HepG2 (cell line): Measurements from ENCODE around the gene ATP9A. TPM values are rescaled to one million over a fixed set of nuclear protein-coding genes. Genes with fewer than 3 reads are reported as not detected.

Source experiments
- CBX5 ChIP-seq: sonication (generic); formaldehyde crosslinking; IDR thresholded peaks from 2 replicates; pipeline ENCODE4 v1.4.0; 2020; ENCODE audit warnings: missing genetic modification reagents, borderline replicate concordance
- FOXK2 ChIP-seq: fragments of 450-650 bp; IDR thresholded peaks from 2 replicates; pipeline ENCODE4 v1.6.1; 2016
- IRF1 ChIP-seq: sonication (generic); formaldehyde crosslinking; IDR thresholded peaks from 2 replicates; pipeline ENCODE4 v1.4.0; 2020; ENCODE audit warnings: low read depth, mild to moderate bottlenecking, missing genetic modification reagents
- NFATC3 ChIP-seq: sonication (generic); formaldehyde crosslinking; IDR thresholded peaks from 2 replicates; pipeline ENCODE4 v1.5.1; 2020; ENCODE audit warnings: mild to moderate bottlenecking, missing genetic modification reagents
- NR1H2 ChIP-seq: sonication (generic); formaldehyde crosslinking; IDR thresholded peaks from 2 replicates; pipeline ENCODE4 v1.8.1; 2022; ENCODE audit warnings: low read depth, missing genetic modification reagents, borderline replicate concordance
- NR2F6 ChIP-seq, 2 experiments: IDR thresholded peaks; 2 replicates each; pipeline ENCODE4 v1.6.1; 2016; ENCODE audit warnings: antibody characterized with exemption in 1 of 2, mild to moderate bottlenecking in 1 of 2
- TCF12 ChIP-seq, 2 experiments: fragments of 450-650 bp in 1 of 2; sonication (generic) in 1 of 2; formaldehyde crosslinking in 1 of 2; IDR thresholded peaks; 2 replicates each; pipeline versions ENCODE4 v1.6.1 to v1.8.0; 2017 to 2022; ENCODE audit warnings: antibody characterized with exemption in 1 of 2, mild to moderate bottlenecking in 1 of 2, missing genetic modification reagents in 1 of 2, moderate library complexity in 1 of 2
- XRCC5 ChIP-seq: fragments of 200-400 bp; formaldehyde crosslinking; optimal IDR thresholded peaks from 2 replicates; pipeline ENCODE3; 2017; ENCODE audit warnings: mild to moderate bottlenecking, low read length
- ZBTB39 ChIP-seq: sonication (generic); formaldehyde crosslinking; IDR thresholded peaks from 2 replicates; pipeline ENCODE4 v1.5.0; 2020; ENCODE audit warnings: missing genetic modification reagents
- ZBTB8A ChIP-seq: sonication (generic); formaldehyde crosslinking; IDR thresholded peaks from 2 replicates; pipeline ENCODE4 v1.4.0; 2020; ENCODE audit warnings: mild to moderate bottlenecking, low read depth, missing genetic modification reagents, borderline replicate concordance
- ZEB1 ChIP-seq: IDR thresholded peaks from 2 replicates; pipeline ENCODE4 v1.6.1; 2012; ENCODE audit warnings: mild to moderate bottlenecking, low read depth, inconsistent platforms; ENCODE audit not compliant: insufficient replicate concordance
- ZNF143 ChIP-seq: sonication (generic); formaldehyde crosslinking; IDR thresholded peaks from 2 replicates; pipeline ENCODE4 v1.4.0; 2020; ENCODE audit warnings: missing genetic modification reagents
- ZNF224 ChIP-seq: sonication (generic); formaldehyde crosslinking; IDR thresholded peaks from 2 replicates; pipeline ENCODE4 v1.5.0; 2020; ENCODE audit warnings: mild to moderate bottlenecking, missing genetic modification reagents
- ZNF276 ChIP-seq: sonication (generic); formaldehyde crosslinking; IDR thresholded peaks from 2 replicates; pipeline ENCODE4 v1.4.0; 2020; ENCODE audit warnings: mild to moderate bottlenecking, low read depth, missing genetic modification reagents
- ZNF382 ChIP-seq: sonication (generic); formaldehyde crosslinking; IDR thresholded peaks from 2 replicates; pipeline ENCODE4 v1.5.0; 2020; ENCODE audit warnings: missing genetic modification reagents, mild to moderate bottlenecking, borderline replicate concordance
- ZNF446 ChIP-seq: sonication (generic); formaldehyde crosslinking; IDR thresholded peaks from 2 replicates; pipeline ENCODE4 v1.5.0; 2020; ENCODE audit warnings: mild to moderate bottlenecking, missing genetic modification reagents
- ZNF660 ChIP-seq: sonication (generic); formaldehyde crosslinking; IDR thresholded peaks from 2 replicates; pipeline ENCODE4 v1.5.1; 2020; ENCODE audit warnings: mild to moderate bottlenecking, low read depth, missing genetic modification reagents, borderline replicate concordance
- polyA plus RNA-seq, 8 experiments: library from polyadenylated mRNA; depleted of rRNA in 3 of 8; stranded (reverse) in 7 of 8; unstranded in 1 of 8; fragments of >200 nt; fragmentation: Illumina TruSeq in 4 of 8; extraction: Trizol in 4 of 8; gene quantifications; 2 replicates each; pipeline versions ENCODE4 v1.2.1 to v1.2.3, GENCODE V29; 2011 to 2016; ENCODE audit warnings: low read depth in 4 of 8, missing spikeins in 1 of 8, mixed read lengths in 1 of 8; ENCODE audit not compliant: insufficient read depth in 1 of 8
- total RNA-seq, 5 experiments: library from RNA; depleted of rRNA; stranded (reverse); fragments of >200 nt; fragmentation: Illumina TruSeq; extraction: Trizol; gene quantifications; 2 replicates each; pipeline ENCODE4 v1.2.3, GENCODE V29; 2016; ENCODE audit warnings: low read depth in 1 of 5
- TF ChIP-seq, protein P1 (sequence below): sonication (generic); formaldehyde crosslinking; IDR thresholded peaks from 2 replicates; pipeline ENCODE4 v1.8.0; 2022; ENCODE audit warnings: mild to moderate bottlenecking, missing genetic modification reagents, moderate library complexity
- TF ChIP-seq, protein P2 (sequence below): sonication (generic); formaldehyde crosslinking; IDR thresholded peaks from 2 replicates; pipeline ENCODE4 v1.4.0; 2020; ENCODE audit warnings: mild to moderate bottlenecking, missing genetic modification reagents
- TF ChIP-seq, protein P3 (sequence below): sonication (generic); formaldehyde crosslinking; IDR thresholded peaks from 2 replicates; pipeline ENCODE4 v1.8.0; 2022; ENCODE audit warnings: missing genetic modification reagents, mild to moderate bottlenecking, inconsistent platforms, borderline replicate concordance

The ATP9A gene
- total and polyA plus RNA-seq, 2 of the 13 experiments (the other 11 are each of a cell fraction or from before 2014, with no cell fraction given): 11.8 to 18.5 TPM

DNA sequence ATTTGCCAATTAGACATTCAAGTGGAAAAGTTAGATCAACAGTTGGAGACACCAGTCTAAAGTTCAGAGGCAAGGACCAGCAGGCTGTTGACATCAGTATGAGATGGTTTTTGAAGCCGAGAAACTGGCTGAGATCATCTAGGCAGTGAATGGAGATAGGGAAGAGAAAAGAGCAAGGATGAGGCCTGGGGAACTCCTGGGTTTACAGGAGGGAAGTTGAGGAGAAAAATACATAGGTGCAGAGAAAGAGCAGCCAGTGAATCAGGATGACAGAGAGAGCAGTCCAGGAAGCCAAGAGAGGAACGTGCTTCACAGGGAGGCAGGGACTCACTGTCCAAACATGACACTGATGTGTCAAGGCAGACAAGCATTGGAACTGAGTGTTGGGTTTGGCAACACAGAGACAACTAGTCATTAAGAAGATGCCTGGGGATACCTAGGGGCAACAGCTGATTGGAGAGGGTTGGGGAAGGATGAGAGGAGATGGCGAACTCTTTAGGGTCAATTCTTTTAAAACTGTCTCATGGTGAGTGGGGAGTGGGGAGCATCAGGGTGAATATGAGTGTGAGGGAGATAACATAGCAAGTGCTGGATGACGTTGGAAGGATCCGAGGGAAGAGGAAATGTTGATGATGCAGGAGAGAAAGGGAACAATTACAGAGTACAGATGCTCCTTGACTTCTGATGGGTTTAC is 47.3 kb upstream of the ATP9A start (continued):
- no peak for TF ChIP-seq XRCC5
- no peak for TF ChIP-seq ZBTB8A
- TF ChIP-seq NFATC3 (CRISPR knock-in tag): no peak
- TF ChIP-seq NR1H2 (CRISPR knock-in tag): no peak
- TF ChIP-seq ZNF224: no peak
- no peak; the same call in 1 of the 2 replicates for TF ChIP-seq CBX5 (CRISPR knock-in tag)
- TF ChIP-seq, protein P1, sequence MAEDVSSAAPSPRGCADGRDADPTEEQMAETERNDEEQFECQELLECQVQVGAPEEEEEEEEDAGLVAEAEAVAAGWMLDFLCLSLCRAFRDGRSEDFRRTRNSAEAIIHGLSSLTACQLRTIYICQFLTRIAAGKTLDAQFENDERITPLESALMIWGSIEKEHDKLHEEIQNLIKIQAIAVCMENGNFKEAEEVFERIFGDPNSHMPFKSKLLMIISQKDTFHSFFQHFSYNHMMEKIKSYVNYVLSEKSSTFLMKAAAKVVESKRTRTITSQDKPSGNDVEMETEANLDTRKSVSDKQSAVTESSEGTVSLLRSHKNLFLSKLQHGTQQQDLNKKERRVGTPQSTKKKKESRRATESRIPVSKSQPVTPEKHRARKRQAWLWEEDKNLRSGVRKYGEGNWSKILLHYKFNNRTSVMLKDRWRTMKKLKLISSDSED: no peak
- no peak for TF ChIP-seq FOXK2
- TF ChIP-seq ZBTB39 (CRISPR knock-in tag): no peak
- no peak; the same call in 1 of the 2 replicates for TF ChIP-seq ZNF143 (CRISPR knock-in tag)
- TF ChIP-seq TCF12 (IDR thresholded peaks at IDR 0.05): no peak
- TF ChIP-seq TCF12 (CRISPR knock-in tag; IDR thresholded peaks at IDR 0.05): no peak; the same call in 1 of the 2 replicates
- TF ChIP-seq NR2F6 (IDR thresholded peaks at IDR 0.05): no peak
- no peak for TF ChIP-seq NR2F6 (CRISPR knock-in tag; IDR thresholded peaks at IDR 0.05)
- TF ChIP-seq, protein P2, sequence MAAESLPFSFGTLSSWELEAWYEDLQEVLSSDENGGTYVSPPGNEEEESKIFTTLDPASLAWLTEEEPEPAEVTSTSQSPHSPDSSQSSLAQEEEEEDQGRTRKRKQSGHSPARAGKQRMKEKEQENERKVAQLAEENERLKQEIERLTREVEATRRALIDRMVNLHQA: no peak
- no peak for TF ChIP-seq IRF1 (CRISPR knock-in tag)
- TF ChIP-seq, protein P3, sequence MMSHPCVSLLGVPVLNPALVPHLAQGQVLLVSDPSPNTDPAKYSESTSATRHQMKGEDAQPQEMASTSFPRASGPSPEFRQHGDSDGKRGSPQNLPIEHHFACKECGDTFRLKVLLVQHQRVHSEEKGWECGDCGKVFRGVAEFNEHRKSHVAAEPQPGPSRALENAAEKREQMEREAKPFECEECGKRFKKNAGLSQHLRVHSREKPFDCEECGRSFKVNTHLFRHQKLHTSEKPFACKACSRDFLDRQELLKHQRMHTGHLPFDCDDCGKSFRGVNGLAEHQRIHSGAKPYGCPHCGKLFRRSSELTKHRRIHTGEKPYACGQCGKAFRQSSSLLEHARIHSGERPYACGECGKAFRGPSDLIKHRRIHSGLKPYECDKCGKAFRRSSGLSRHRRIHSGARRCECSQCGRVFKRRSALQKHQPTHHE: no peak
- 0 out of 2 replicates have a peak, but pooled peaks have one; percentile 51 for TF ChIP-seq ZNF446 (CRISPR knock-in tag)
- no peak; the same call in 1 of the 2 replicates for TF ChIP-seq ZNF276 (CRISPR knock-in tag)
- no peak for TF ChIP-seq ZNF660
- no peak for TF ChIP-seq ZNF382 (CRISPR knock-in tag)
- no peak for TF ChIP-seq ZEB1
